Measurements from ENCODE around the gene COL9A3. TPM values are rescaled to one million over a fixed set of nuclear protein-coding genes. Genes with fewer than 3 reads are reported as not detected.

COL9A3 gene
- total and polyA plus RNA-seq, 2 experiments from 2014 or later: 23.9 to 68.1 TPM

GRCh38 chr20:62782149-62782892, 34.5 kb upstream of the COL9A3 start:
- 82% methylated on average over 18 of the region's 18 CpGs for WGBS (ENCODE audit: low lambda C conversion rate, missing lambda C conversion rate)
- DNase-seq (ENCODE audit: low spot score): no peak
- H3K4me2 ChIP-seq: no peak overlapping the region
- H2AFZ ChIP-seq: no peak overlapping the region
- H3K9me3 ChIP-seq (ENCODE audit: low read depth): no peaks in the 10 kb centered on the region
- no peak overlapping the region for H3K27ac ChIP-seq
- H4K20me1 ChIP-seq (ENCODE audit: insufficient read depth, poor library complexity, severe bottlenecking): no peaks in the 10 kb centered on the region
- no peaks in the 10 kb centered on the region for H3K9me2 ChIP-seq (replicated peaks; ENCODE audit: insufficient read depth)
- no peaks in the 10 kb centered on the region for H3K36me3 ChIP-seq (replicated peaks; ENCODE audit: insufficient read depth, low read depth)
- H3K4me3 ChIP-seq: no peak overlapping the region
- no peaks in the 10 kb centered on the region for H3K27me3 ChIP-seq
- no peaks in the 10 kb centered on the region for H3K79me2 ChIP-seq
- H3K4me1 ChIP-seq (ENCODE audit: insufficient read depth): peaks cover 8% of the 10 kb centered on the region
- no peak for TF ChIP-seq EZH2 (IDR thresholded peaks at IDR 0.05; ENCODE audit: borderline replicate concordance)
- TF ChIP-seq CTCF (IDR thresholded peaks at IDR 0.05; ENCODE audit: poor library complexity): no peak
- TF ChIP-seq EZH2phosphoT487 (IDR thresholded peaks at IDR 0.05; ENCODE audit: low read depth, severe bottlenecking, unreplicated experiment): no peak

GRCh38 chr20:62782893-62783278, 34.0 kb upstream of the COL9A3 start:
- 83% methylated on average over 9 of the region's 9 CpGs for WGBS (ENCODE audit: low lambda C conversion rate, missing lambda C conversion rate)
- Histone ChIP-seq H3K9me3 (ENCODE audit: low read depth) (no peaks in the 10 kb centered on the region), H3K79me2 (no peaks in the 10 kb centered on the region), H2AFZ (no peak overlapping the region), H3K36me3 (replicated peaks; ENCODE audit: insufficient read depth, low read depth) (no peaks in the 10 kb centered on the region), H3K4me1 (ENCODE audit: insufficient read depth) (peaks cover 8% of the 10 kb centered on the region), H3K27ac (no peak overlapping the region), H4K20me1 (ENCODE audit: insufficient read depth, poor library complexity, severe bottlenecking) (no peaks in the 10 kb centered on the region), H3K27me3 (no peaks in the 10 kb centered on the region), H3K4me2 (no peak overlapping the region), H3K4me3 (no peak overlapping the region), H3K9me2 (replicated peaks; ENCODE audit: insufficient read depth) (no peaks in the 10 kb centered on the region)
- no peak for DNase-seq (ENCODE audit: low spot score)
- TF ChIP-seq CTCF (IDR thresholded peaks at IDR 0.05; ENCODE audit: poor library complexity) (no peak), EZH2 (IDR thresholded peaks at IDR 0.05; ENCODE audit: borderline replicate concordance) (no peak), EZH2phosphoT487 (IDR thresholded peaks at IDR 0.05; ENCODE audit: low read depth, severe bottlenecking, unreplicated experiment) (no peak)

GRCh38 chr20:62784497-62784896, 32.4 kb upstream of the COL9A3 start:
- no peak for DNase-seq (ENCODE audit: low spot score)
- no peak overlapping the region for H3K4me2 ChIP-seq
- H3K36me3 ChIP-seq (replicated peaks; ENCODE audit: insufficient read depth, low read depth): no peaks in the 10 kb centered on the region
- no peak overlapping the region for H2AFZ ChIP-seq
- no peaks in the 10 kb centered on the region for H4K20me1 ChIP-seq (ENCODE audit: insufficient read depth, poor library complexity, severe bottlenecking)
- H3K4me3 ChIP-seq: no peak overlapping the region
- H3K27ac ChIP-seq: no peak overlapping the region
- peaks cover 8% of the 10 kb centered on the region for H3K4me1 ChIP-seq (ENCODE audit: insufficient read depth)
- no peaks in the 10 kb centered on the region for H3K79me2 ChIP-seq
- no peaks in the 10 kb centered on the region for H3K9me2 ChIP-seq (replicated peaks; ENCODE audit: insufficient read depth)
- no peaks in the 10 kb centered on the region for H3K9me3 ChIP-seq (ENCODE audit: low read depth)
- TF ChIP-seq CTCF (IDR thresholded peaks at IDR 0.05; ENCODE audit: poor library complexity) (no peak), EZH2 (IDR thresholded peaks at IDR 0.05; ENCODE audit: borderline replicate concordance) (no peak), EZH2phosphoT487 (IDR thresholded peaks at IDR 0.05; ENCODE audit: low read depth, severe bottlenecking, unreplicated experiment) (no peak)
- WGBS (ENCODE audit: low lambda C conversion rate, missing lambda C conversion rate): 87% methylated on average over 16 of the region's 16 CpGs
- H3K27me3 ChIP-seq: no peaks in the 10 kb centered on the region

Measured in hepatocyte (in vitro differentiated cells).